Activated CD4-positive, alpha-beta T cell treated with anti-CD3 and anti-CD28 coated beads, Interleukin-2, amount 50 U/mL, for 1 hour (primary cell): ENCODE measurements around the gene NCOR2.

Experiments used
- DNase-seq: peaks from one replicate; pipeline ENCODE4 v3.0.0-alpha.2; 2020

Gene NCOR2

GRCh38 chr12:124573839-124574786 is 6.7 kb upstream of the NCOR2 start:
- DNase-seq, result no peak

- DNase-seq, result no peak
These were observed 4.1 kb upstream of the NCOR2 start for GRCh38 chr12:124571556-124571955.

GRCh38 chr12:124570810-124571209 is 3.4 kb upstream of the NCOR2 start:
- no peak for DNase-seq

GRCh38 chr12:124569375-124570148 is 2.1 kb upstream of the NCOR2 start:
- no peak for DNase-seq

- DNase-seq, result no peak
These were observed 1.3 kb upstream of the NCOR2 start for GRCh38 chr12:124568431-124569374.

- DNase-seq, result peak; percentile 81
These were observed 411 bp upstream of the NCOR2 start for GRCh38 chr12:124567673-124568373.

- DNase-seq, result peak; percentile 63
These were observed 1.0 kb downstream of the NCOR2 start for GRCh38 chr12:124566161-124566996.

GRCh38 chr12:124565656-124566160 is 1.7 kb downstream of the NCOR2 start:
- DNase-seq, result no peak

GRCh38 chr12:124564971-124565491 is 2.4 kb downstream of the NCOR2 start:
- no peak for DNase-seq

- no peak for DNase-seq
These were observed 3.0 kb downstream of the NCOR2 start for GRCh38 chr12:124564232-124564958.

GRCh38 chr12:124563809-124564208 is 3.6 kb downstream of the NCOR2 start:
- no peak for DNase-seq

GRCh38 chr12:124563401-124563800 is 4.0 kb downstream of the NCOR2 start:
- no peak for DNase-seq

- DNase-seq, result no peak
These were observed 4.6 kb downstream of the NCOR2 start for GRCh38 chr12:124562796-124563181.

GRCh38 chr12:124562018-124562795 is 5.2 kb downstream of the NCOR2 start:
- no peak for DNase-seq

GRCh38 chr12:124561231-124561630 is 6.2 kb downstream of the NCOR2 start:
- DNase-seq, result no peak

- DNase-seq, result no peak
These were observed 7.1 kb downstream of the NCOR2 start for GRCh38 chr12:124560146-124560890.

- no peak for DNase-seq
These were observed 8.0 kb downstream of the NCOR2 start for GRCh38 chr12:124559182-124560017.
